SIG-M5 treated with dmso at 0.1 percent for 504 hours (cell line): ENCODE results near the gene MMP27.
A peak's percentile ranks its signal among the peaks of the same experiment; 100 is the strongest.
"Not testable (repeated sequence)": the region's sequence is repeated elsewhere in the genome, so short reads cannot be mapped to it uniquely, and the experiment has no call there.

Source experiments
- DNase-seq: peaks from one replicate; lab custom pipeline; 2025; ENCODE audit not compliant: unreplicated experiment; lab: John Stamatoyannopoulos, UW

Gene MMP27, protein sequence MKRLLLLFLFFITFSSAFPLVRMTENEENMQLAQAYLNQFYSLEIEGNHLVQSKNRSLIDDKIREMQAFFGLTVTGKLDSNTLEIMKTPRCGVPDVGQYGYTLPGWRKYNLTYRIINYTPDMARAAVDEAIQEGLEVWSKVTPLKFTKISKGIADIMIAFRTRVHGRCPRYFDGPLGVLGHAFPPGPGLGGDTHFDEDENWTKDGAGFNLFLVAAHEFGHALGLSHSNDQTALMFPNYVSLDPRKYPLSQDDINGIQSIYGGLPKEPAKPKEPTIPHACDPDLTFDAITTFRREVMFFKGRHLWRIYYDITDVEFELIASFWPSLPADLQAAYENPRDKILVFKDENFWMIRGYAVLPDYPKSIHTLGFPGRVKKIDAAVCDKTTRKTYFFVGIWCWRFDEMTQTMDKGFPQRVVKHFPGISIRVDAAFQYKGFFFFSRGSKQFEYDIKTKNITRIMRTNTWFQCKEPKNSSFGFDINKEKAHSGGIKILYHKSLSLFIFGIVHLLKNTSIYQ

DNA sequence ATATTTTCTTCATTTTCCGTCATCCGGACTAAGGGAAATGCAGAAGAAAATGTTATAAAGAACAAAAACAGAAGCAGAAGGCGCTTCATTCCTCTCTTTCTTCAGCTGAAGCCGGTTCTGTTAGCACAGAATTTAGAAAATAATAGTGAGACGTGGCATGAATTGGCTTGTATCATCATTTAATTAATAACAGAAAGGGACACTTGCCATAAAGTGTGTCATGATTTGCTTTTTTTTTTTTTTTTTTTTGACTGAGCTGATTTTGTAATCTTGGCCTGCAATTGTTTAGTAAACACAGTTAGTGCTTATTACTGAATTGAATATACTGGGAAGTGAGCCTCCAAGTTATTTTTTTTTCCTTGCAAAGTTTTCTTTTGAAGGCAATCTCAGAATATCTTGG, at the start of gene MMP27:
Gene MMP27, minus strand, starts transcription at position 144 of the 400 bp plus-strand sequence. Its CDS starts 55 bp downstream, at position 89.
- no peak for DNase-seq

DNA sequence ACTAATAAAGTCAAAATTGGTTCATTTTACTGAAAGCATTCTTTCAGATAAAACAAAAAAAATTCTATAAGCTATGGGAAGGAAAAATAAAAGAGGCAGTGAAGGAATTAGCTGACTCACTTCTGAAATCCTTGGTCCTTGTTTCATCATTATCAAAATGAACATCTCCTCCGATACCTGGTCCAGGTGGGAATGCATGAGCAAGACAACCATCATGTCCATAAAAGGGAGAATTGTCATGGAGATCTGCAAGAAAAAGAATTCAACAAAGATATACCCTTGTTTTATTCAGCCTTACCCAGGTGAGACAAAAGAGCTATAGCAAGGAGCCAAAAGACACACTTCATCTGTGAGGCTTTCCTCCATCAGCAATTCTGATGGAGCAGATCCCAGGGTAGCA, 47.7 kb upstream of the MMP27 start:
- DNase-seq: no peak

DNA sequence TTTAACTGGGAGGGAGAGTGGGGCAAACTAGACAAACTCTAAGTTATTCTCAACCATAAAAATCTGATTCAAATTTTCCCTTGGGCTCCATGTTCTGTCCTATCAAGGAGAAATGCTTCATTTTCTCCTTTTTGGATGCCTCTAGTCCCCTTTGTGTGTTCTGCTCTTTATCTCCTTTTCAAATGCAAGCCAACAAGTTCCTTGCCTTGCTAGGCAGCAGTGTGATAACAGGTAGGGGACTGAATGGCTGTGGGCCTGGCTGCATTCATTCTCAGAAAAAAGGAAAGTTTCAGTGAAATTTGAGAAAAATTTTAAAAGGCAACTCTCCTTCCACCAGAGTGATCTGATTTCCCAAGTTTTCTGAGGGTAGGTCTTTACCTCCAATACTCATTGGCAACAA, 46.1 kb upstream of the MMP27 start:
- DNase-seq: no peak

DNA sequence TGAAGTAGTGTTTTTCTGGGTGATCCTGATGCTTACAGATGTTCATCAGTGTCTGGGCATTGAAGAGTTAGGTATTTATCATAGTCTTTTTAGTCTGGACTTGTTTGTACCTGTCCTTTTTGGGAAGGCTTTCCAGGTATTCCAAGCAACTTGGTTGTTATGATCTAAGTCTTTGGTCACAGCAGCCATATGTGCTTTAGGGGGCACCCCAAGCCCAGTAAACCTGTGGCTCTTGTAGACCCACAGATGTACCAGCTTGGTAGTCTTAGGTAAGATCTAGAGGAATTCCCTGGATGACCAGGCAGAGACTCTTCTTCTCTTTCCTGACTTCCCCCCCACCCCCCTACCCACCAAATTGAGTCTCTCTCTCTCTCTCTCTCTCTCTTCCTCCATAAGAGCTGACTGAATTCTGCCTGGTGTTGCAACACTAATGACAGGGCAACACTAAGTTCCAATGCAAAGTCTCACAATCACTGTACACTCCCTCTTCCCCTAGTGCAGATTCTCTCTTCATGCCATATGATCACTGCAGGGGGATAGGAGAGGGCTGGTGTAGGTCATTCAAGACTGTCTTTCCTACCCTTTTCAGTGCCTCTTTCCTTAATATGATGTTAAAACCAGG, 43.6 kb upstream of the MMP27 start:
- no peak for DNase-seq

DNA sequence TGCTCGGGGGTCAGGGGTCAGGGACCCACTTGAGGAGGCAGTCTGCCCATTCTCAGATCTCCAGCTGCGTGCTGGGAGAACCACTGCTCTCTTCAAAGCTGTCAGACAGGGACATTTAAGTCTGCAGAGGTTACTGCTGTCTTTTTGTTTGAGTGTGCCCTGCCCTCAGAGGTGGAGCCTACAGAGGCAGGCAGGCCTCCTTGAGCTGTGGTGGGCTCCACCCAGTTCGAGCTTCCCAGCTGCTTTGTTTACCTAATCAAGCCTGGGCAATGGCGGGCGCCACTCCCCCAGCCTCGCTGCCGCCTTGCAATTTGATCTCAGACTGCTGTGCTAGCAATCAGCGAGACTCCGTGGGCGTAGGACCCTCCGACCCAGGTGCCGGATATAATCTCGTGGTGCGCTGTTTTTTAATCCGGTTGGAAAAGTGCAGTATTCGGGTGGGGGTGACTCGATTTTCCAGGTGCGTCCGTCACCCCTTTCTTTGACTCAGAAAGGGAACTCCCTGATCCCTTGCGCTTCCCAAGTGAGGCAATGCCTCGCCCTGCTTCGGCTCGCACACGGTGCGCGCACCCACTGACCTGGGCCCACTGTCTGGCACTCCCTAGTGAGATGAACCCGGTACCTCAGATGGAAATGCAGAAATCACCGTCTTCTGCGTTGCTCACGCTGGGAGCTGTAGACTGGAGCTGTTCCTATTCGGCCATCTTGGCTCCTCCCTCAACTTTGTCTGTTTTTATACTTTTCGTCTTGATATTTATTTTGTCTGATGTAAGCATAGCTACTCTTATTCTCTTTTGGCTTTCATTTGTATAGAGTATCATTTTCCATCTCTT, 41.4 kb upstream of the MMP27 start:
- not testable (repeated sequence) for DNase-seq

DNA sequence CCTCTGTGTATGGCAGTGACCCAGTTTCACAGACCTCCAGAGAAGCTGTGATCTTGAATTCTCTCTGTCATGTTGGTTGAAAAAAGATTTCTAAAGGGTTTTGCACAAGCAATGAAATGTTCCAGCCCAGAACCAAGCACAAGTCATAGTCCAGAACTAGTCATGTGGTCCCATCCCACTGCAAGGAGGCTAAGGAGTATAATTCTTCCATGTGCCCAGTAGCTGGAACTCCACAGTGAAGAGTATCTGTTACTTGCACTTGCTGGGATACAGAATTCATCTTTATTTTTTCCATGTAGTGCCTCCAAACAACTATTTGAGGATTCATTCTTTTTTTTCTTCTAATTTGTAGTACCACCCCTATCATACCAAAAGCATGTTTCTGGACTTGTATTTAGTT, 29.1 kb upstream of the MMP27 start:
- DNase-seq: no peak

DNA sequence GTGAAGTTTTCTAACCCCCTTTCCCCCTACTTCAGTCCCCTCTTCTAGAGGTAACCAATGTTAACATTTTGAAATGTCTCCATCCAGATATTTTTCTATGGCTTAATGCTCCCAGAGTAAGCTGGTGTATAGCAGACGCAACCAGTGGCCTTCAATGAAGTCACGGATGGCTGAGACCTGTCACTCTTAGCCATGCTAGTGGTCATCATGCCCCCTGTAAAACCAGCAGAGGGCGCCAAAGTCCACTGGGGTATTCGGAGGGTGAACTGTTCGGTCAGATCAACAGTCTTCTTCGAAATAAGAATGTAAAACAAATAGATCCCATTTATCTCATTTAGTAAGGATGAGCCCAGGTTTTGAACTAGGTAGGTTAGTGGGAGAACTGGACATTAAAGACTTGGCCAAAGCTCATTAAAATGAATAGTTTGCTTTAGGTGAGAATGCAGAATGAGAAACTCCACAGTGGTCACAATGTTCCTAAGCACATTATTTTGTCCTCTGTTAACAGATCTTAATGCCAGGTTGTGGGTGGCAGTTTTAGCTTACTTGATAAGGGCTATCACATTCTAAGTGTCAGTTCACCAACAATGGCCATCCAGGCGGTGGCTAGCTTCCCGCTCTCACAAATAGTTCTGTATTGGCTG, 27.8 kb upstream of the MMP27 start:
- peak; percentile 45 for DNase-seq

DNA sequence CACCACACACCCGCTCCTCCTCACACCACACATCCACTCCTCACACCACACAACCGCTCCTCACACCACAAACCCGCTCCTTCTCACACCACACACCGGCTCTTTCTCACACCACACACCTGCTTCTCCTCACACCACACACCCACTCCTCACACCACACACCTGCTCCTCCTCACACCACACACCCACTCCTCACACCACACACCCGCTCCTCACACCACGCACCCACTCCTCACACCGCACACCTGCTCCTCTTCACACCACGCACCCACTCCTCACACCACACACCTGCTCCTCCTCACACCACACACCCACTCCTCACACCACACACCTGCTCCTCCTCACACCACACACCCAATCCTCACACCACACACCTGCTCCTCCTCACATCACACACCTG, 25.4 kb upstream of the MMP27 start:
- DNase-seq: not testable (repeated sequence)

DNA sequence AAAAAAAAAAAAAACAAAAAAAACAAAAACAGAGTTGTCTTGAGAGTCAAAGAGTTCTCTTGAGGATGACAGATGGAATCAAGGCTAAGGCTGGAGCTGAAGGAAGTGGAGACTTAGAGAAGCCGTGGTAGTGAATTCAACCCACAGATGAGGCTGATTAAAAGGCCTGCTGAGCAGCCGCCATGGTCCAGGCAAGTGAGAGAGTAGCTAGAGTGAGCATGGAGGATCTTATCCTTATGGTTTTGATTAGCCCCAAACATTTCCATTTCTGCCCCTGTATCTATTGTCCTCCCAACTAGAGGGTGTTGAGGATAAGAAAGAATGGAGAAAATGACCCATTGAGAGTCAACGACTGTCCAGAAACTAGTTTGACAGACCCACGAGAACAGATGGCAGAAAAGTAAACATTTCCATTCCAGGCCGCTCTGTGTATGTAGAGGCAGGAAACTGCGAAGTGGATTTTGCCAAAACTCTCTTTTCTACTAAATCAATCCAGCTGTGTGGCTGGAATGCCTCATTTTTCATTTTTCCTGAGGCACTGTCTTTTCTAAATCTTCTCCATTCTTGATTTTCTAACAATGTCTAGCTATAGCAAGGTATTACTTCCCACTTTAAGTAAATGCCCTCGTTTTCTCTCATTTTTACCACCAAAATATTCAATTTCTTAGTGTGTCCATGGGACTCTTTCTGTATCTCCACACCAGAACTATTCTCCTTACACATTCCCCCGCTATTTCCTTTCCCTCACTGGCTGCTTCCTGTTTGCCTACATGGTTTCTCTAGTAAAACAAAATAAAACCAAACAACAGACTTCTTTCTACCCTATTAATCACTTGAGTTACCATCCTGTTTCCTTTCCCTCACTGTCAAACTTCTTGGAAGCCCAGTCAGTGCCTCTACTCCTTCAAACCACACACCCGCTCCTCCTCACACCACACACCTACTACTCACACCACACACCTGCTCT, 24.6 kb upstream of the MMP27 start:
- DNase-seq: no peak

DNA sequence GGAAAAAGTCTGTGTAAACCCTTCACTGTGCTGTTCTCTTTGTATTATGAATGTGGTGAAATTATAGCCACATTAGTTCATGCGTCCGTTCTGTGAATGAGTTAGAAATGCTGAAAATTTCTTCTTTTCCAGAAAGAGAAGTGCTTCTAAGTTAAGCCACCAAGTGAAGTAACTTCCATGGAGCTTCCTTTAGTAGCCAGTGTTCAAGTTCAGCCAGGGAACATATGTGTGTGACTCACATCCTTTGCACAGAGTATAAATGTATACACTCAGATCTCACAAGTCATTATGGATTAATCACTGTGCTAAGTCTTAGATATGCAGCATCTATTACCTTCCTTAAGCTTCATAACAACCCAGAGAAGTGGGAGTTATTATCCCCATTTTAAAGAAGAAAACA, 22.3 kb upstream of the MMP27 start:
- no peak for DNase-seq

DNA sequence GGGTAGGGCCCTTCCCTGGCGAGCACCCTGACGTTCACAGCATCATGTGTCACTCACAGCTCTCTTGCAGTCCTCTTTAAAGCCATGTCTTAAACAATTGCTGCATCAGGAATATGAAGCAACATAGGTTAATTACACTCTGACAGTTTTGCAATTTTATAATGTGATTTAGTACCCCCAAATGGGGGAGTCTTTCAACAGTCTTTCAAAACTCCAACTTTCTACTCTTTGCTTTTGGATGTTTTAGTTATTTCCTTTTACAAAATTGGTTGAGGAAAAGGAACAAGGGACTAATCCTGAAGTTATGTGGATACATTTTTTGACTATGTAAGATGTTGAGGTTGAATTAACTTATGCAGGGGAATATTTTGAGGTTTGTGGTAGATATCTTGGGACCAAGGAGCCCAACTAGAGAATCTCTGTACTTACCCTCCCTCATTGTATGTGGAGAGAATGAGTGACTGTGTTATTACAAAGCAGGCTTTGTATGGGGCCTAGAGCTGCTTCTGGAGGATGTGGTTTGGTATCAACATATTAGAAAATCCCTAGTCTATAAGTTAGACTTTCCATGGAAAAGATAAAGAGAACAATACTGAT, 19.4 kb upstream of the MMP27 start, which contains the start of gene MMP8:
Gene MMP8, minus strand, starts transcription at position 51 of the 597 bp plus-strand sequence. CDS start 99 bp downstream, outside the sequence.
- DNase-seq: no peak

DNA sequence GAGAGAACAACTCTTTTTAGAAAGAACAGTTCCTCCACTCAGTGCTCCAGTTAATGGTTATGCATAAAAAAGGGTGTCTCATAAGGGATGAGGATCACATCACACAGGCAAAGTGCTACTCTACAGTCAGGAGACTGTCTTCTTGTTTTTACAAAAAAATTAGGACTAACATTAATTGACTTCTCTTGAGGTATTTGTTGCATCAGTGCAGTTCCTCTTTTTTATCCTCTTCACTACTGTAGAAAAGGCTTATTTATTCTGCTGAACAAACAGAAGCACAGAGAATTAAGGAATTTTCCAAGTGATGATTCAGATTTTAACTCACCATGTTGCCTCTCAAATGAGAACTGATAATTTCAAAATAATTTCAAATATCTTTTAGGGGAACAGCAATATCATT, 17.3 kb upstream of the MMP27 start:
- peak; percentile 11 for DNase-seq

DNA sequence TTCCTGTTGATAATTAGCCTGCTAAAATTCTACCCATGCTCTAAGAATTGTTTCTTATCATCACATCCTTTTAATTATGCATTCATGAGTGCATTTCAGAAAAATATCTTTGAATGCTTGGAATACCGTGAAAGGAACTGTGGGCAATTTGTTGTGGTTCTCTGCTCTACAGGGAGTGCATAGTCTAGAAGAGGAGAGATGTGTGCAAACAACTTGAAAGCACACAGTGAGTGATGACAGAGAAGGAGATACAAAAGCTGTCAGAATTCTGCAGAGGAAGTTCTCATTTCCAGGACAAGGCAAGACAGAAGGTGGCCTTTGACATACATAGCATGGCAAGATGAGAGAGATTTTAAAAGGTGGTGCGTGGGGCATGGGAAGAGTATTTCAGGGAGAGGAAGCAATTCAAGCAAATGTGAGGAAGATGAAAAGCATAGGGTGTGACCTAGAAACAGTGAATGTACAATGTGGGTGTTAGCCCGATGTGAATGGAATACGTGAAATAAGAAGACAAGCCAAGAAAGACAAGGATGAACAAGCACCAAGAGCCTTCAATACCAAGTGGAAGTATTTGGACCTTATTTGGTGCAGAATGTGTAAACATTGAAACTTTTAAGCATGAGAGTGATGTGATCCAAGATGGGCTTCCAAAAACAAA, 14.2 kb upstream of the MMP27 start:
- DNase-seq: no peak

DNA sequence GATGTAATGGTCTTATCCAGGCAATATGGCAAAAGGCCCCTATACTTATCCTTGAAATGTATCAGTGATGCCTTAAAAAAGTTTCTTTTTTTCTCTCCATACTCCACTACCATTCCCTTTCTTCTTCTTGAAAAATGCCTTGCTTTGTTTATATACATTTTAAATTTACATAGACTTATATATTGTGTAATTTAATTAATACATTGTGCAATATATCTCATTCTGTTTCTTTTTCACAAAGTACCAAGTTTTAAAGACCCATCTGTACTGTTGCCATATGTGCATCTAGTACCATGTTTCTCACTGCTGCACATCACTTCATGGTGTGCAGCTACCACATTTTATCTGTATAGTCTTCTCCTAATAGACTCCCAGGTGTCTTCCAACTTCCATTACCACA, 11.7 kb upstream of the MMP27 start:
- no peak for DNase-seq

DNA sequence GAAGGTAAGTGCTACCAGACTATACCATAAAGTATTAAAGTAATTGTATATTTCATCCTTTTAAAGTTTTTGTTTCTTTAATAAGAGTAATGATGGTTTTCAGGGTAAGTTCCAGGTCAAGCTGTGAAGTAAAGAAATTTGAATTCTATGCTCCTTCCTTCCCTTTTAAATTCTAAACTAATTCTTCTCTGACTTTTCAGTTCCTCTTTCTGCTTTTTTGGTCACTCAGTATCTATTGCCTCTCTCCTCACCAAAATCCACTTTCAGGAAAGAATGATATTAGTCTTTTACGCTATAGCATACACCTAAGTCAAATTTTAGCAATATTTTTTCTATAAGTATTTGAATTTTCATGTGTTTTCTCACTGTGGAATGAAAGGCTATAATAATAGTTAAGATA, 11.0 kb upstream of the MMP27 start:
- peak; percentile 37 for DNase-seq

DNA sequence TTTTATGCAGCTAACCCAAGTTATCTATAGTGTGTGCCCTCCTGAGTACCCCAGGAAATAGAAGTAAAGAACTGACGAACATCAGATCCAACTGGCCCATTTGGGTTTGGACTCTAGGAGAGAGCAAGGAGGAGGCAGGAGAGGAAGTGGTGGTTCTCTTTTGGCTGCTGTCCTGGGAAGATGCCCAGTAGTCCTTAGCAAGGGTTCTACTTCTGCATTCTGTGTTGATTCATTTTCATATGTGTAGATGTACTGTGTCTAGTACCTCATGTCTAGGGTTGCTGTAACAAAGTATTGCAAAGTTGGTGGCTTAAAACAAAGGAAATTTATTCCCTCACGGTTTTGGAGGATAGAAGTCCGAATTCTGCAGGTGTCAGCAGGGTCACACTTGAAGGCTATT, 6.6 kb upstream of the MMP27 start:
- peak; percentile 15 for DNase-seq

DNA sequence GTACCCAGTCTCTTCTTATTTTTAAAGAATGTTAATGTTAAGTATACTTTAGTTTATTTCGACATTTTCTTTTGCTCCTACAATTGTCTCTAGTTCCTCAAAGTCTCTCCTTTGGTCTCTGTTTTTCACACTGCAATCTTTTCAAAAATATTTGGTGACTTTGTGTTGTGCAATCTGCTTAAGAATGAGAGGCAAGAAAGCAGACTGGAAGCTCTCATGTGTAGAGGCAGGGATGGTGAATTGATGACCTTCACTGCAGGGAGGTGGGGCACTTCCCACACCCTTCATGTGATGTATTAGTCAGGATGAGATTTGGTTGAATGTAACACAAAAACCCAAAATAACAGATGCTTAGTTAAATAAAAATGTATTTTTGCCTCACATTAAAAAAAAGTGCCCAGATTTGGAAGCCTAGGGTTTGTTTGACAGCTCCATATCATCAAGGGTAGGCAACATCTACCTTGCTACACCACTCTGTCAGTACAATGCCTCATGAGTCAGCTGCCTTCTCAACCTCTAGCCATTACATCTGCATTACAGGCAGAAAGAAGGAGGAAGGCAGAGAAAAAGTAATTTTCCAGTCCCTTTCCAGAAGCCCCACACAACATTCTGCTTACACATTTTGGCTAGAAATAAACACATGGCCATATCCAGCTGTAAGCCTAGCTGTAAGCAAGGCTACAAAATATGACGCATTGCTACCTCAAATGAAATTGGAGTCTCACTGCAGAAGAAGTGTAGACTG, 3.8 kb upstream of the MMP27 start:
- peak; percentile 66 for DNase-seq

DNA sequence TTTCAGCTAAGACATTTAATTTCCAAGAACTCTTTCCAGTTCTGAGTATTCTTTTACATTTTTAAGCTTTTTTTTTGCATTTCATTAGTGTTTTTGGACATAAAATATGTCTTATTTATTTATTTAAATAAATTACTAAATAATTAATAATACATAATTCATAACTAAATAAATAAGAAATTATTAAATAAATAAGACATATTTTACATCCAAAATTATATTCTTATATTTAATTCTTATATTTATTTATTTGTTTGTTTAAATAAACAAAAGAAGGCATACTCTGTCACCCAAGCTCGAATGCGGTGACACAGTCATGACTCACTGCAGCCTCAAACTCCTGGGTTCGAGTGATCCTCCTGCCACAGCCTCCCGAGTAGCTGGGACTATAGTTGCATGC, 3.1 kb upstream of the MMP27 start:
- no peak for DNase-seq
